ELR (cell line): Measurements from ENCODE around the gene FMN1.
A peak's percentile ranks its signal among the peaks of the same experiment; 100 is the strongest.
"Not testable (repeated sequence)": the region's sequence is repeated elsewhere in the genome, so short reads cannot be mapped to it uniquely, and the experiment has no call there.

Experiments used
- DNase-seq: peaks from one replicate; pipeline ENCODE4 v3.0.0-alpha.2; 2015; ENCODE audit warnings: low read depth

The FMN1 gene

DNA sequence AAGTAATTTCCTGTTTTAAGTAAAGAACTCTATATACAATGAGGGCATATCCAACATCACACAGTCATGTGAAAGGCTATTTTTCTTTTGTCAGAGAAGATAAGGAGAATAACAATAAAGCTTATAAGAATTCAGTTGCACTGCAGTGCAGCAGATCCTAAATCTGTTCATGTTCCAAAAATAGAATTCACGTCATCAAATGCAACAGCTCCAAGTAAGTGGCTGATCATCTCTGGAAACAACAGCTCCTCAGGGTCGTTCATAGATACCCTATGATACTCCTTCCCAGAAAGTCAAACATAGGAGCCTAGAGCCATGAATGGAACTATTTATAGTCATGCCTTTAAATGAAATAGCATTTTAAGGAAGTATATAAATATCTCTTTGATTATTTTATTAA lies 100.2 kb downstream of the FMN1 start:
- DNase-seq = no peak

DNA sequence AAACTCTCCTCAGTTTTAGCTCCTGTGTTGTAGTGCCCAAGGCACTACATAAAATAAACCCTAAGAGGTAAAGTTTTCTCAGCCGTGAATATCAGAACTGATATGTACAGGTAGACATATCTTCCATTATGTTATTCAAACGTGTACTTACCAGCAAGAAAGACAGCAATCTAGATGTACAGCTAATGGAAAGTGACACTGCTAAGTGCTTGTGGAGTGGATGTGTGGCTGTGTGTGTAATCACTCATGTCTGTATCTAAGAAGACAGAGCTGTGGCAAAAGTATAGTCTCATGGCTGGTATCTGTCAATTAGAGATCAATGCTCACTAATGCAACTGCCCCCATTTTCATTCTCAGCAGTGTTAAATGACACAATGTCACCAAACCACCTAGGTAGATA lies 101.3 kb downstream of the FMN1 start:
- no peak for DNase-seq

DNA sequence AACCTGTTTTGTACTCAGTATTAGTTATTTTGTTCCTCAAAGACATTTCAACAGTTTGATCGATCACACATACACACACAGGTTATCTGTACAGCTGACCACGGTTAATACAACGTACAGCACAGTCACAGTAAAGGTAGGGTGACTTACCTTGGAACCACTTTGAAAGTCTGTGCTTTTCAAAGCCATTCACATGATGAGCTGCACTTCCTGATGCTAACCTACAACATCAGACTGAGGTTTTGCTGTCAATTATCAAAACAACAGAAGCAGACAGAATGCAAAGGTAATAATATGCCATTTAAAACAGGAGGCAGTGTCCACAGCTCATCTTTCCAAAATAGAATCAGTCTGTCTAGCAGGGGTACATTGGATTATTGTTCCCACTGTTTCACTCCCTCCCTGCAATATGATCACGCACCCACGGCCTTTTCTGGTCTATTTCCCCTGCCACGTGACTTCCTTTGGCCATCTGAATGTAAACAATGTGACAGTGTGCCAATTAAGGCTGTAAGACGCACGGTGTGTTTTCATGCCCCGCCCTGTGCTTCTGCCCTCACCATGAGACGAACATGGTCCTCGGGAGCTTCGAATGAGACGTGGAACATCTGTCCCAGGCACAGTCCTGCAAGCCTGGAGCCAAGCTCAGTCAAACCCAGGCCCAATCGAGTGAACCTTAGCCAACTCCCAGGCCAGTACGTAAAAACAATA lies 102.4 kb downstream of the FMN1 start:
- no peak for DNase-seq

DNA sequence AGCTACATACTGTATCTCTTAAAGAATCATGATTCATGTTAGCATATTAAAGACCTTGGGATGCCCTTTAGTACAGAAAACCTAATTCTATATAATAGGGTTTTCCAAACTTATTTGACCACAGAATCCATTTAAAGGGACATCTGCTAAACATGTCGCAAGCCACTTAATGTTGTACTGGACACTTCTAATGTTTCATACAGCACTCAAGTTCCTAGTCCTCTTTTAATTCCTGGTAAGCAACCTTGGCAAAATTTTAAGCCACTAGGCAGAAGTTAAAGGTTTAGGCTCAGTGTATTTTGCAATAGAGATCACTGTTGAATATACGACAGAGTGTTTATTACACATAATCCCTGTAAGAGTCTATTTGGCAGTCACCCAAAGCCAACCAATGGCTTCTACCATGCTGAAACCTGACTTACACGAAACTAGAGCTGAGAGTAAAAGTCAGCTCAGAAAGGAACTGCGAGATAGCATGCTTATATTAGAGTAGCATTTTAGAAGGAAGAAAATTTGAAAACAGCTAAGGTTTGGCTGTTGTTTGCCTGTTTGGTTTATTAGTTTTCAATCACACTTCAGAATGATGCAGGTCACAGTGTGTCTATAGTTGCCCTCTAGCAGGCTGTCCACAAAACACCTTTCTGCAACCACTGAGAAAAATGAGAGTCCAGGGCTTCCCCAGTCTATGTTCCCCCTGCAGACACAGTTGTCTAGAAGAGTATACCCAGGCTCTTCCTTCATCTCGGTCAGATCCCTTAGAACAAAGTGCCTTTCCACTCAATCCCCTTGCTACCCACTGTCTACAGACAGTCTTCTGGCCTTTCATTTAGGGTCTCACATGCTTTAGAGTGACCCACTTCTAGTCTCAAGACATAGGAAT lies 104.4 kb downstream of the FMN1 start:
- peak; percentile 72 for DNase-seq

DNA sequence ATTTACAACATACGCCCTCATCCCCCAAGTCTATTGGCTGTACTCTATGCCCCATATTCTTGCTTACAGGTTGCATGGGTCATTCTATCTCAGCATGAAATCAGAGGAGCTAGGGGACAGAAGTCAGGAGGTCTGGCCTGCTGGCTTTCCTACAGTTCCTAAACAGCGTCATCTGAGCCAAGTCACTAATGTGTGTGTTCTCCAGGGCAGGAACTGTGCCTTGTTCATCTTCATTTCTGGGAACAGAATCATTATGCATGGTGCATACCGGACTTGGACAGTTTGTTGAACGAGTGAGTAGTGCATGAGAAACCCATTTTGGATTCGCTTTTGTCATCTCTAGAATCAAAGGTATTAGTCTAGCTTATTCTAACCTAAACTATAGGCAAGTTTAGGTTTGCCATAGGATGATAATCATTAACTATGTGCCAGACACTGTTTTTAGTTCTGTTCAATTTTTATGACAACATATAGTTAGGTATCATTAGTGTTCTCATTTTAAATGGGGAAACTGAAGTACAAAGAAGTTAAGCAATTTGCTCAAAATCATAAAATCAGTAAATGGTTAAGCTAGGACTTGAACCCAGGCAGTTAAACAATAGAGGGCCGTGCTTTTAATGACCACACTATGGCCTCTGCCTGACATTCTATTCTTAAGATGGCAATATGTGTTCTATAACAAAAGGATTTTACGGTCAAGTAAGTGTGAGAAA lies 105.2 kb downstream of the FMN1 start:
- no peak for DNase-seq

DNA sequence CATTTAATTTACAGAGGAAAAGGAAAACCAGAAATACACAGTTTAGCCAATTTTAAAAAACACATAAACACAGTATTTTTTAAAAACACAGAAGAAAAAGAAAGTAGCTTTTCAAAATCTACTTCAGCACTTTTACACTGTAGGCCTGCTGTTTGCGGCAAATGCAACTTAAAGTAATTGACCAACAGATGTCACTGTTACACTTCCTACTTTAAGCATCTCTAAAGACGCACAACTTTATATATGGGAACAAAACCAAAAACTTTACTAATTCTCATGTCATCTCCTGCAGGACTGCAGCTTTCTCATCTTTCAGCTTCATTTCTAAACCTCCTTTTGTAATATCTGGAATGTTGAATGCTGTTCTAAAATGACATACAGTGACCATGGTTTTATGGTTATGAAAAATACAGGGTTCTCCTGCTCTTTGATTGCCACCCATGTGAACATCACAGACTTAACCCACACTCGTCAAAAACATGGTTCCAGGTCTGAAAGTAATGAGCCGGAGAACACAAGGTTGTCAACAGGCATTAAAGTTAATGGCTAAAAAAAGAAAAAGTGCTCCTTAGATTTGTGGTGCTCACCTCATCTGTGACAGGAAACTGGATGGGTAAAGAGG lies 107.9 kb downstream of the FMN1 start:
- DNase-seq = peak; percentile 79

DNA sequence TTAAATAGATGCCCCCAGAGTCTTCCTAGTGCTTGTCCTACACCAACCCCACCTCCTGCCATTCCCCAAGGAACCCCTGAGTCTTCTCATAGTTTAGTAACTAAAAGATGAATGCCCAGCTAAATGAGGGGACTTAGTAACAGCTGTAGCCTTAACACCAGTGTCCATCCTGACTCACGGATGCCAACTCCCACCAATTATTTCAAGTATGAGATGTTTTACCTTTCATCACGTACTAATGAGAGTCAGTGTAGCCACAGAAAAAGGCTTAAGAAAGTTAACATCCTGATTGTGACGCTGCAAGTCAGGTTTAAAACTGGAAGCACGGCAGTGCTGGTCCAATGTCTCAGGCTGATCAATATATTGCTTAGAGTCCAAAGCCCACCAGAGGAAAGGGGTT lies 109.9 kb downstream of the FMN1 start:
- DNase-seq = no peak

DNA sequence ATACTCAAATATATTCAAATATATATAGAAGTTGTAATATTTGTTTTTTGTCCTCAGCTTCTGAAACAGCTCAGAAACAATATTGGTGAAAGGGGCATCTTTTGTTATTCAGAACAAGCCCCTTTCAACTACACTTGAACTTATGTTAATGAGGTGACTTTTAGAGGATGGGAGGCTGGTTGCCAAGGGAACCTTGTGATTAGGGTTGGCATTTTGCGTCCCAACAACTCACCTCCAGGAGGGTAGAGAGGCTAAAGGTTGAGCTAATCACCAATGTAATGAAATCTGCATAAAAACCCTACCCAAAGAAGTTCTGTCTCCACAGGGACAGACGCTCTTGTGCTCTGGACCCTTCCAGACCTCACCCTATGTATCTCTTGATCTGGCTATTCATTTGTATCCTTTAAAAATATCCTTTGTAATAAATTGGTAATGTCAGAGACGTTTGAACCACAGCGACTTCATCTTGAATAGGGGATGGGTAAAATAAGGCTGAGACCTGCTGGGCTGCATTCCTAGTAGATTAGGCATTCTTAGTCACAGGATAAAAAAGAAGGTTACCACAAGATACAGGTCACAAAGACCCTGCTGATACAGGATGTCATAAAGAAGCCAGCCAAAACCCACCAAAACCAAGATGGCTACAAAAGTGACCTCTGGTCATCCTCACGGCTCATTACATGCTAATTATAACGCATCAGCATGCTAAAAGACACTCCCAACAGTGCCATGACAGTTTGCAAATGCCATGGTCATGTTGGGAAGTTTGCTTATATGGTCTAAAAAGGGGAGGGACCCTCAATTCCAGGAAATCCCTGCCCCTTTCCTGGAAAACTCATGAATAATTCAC lies 111.1 kb downstream of the FMN1 start:
- peak; percentile 69 for DNase-seq

DNA sequence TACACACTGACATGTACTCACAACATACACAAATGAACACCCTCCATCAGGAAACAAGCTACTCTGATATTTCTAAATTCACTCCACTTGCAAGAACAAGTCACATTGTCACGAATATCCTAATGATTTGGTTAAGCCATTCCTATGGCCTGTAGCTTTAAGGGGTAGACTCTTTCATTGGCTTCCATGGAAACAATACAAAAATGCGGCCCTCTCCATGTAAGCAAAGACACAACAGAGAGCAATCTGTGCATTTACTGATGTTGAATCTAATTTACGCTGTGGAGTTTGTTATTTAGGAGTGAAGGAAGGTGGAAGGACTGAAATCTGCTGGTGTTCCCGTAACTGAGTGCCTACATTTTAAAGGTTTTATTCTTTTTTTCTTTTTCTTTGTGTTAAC lies 114.5 kb downstream of the FMN1 start:
- DNase-seq = no peak

DNA sequence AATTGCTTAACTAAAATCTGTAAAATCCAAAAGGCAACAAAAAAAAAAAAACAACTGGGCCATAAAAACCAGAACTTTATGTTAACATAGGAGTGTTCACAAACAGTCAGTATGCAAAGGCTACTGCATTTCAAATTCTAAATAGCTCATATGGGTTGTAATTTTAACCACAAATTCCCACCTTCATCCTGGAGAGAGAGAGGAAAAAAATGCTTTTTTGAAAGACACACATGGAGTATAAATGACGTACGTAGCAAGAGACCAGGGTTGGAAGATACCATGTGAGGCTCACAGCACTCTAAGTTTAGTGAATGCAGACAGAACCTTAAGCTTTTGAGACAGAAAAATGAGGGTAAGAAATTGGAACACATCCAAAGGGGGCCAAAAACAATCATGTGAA lies 115.9 kb downstream of the FMN1 start:
- DNase-seq = no peak

DNA sequence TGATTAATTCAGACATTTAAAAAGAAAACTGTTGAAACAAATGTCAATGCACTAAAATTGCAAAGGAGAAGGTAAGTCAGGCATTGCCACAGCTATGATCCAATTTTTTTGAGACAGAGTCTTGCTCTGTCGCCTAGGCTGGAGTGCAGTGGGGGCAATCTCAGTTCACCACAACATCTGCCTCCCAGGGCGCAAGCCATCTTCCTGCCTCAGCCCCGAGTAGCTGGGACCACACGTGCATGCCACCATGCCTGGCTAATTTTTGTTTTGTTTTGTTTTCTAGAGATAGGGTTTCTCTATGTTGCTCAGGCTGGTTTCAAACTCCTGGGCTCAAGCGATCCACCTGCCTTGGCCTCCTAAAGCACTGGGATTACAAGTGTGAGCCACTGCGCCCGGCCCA lies 117.6 kb downstream of the FMN1 start:
- no peak for DNase-seq

DNA sequence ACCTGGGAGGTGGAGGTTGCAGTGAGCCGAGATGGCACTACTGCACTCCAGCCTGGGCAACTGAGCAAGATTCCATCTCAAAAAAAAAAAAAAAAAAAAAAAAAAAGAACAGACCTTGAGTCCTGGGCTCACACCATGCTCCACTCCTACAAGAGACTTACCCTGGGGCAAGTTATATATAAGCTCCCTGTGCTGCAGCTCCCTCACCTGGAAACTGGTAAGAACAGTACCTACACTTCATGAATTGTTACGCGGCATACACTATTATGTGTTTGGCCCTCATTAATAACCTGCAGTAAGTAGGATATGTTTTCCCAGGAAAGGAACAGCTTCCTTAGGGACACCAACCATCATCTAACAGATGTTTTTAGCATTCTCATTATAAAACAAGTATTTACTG lies 119.6 kb downstream of the FMN1 start:
- DNase-seq = peak; percentile 22

DNA sequence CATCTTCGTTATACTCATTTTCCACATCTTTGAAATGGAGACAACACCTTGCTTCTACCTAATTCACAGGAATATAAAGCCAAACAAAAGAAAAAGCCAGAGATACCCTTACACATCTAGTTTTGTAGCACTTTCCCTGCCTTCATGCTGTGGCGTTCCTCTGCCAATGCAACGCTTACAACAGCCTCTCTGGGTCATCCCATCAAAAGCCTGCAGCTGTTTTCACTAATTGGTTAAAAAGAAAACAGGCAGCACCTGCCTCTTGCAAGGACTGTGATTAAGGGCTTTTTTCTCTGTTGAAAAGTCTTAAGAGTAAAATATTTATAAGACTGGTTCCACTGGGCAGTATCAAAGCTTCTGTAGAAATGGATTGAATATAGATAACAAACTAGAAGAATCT lies 120.3 kb downstream of the FMN1 start:
- no peak for DNase-seq

DNA sequence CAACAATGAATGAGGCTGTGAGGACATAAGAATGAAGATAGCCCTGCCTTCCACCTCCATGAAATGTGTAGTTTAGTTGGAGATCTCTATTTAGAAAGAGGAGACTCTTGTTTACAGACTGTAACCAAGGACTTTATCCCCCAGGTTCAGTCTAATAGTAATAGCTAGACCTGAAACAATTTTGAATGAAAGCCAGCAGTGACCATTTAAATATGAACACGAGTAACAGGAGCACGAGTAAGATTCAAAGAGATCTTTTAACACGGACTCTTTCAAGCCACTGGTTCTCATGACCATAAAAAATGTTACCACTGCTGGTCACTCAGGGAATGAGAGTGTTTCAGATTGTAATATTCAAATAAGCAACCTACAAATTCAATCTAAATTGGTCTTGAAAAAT lies 123.1 kb downstream of the FMN1 start:
- no peak for DNase-seq

DNA sequence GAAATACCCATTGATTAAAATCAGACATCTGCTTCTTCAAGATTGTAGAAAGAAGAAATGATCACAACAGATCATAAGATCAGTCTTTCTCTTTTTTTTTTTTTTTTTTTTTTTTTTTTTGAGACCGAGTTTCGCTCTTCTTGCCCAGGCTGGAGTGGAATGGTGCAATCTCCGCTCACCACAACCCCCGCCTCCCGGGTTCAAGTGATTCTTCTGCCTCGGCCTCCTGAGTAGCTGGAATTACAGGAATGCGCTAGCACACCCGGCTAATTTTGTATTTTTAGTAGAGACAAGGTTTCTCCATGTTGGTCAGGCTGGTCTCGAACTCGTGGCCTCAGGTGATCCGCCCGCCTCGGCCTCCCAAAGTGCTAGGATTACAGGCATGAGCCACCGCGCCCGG lies 124.6 kb downstream of the FMN1 start:
- DNase-seq = not testable (repeated sequence)

DNA sequence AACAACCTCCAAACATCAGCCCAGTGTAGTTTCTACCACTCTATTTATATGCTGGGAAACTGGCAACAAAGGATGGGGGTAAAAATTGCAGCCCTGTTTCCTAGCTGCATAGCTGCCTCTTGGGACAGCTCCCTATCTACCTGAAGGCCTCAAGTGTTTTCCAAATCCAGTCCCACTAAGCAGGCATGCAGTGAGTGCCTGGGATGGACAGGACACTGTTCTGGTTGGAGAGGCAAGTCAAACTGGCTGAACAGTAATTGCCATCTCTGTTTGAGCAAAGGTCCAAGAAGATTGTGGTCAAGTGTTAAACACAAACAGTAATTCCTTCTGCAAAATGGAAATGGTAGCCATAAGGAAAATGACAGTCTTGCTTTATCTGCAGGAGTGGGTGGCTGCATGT lies 125.4 kb downstream of the FMN1 start:
- no peak for DNase-seq

DNA sequence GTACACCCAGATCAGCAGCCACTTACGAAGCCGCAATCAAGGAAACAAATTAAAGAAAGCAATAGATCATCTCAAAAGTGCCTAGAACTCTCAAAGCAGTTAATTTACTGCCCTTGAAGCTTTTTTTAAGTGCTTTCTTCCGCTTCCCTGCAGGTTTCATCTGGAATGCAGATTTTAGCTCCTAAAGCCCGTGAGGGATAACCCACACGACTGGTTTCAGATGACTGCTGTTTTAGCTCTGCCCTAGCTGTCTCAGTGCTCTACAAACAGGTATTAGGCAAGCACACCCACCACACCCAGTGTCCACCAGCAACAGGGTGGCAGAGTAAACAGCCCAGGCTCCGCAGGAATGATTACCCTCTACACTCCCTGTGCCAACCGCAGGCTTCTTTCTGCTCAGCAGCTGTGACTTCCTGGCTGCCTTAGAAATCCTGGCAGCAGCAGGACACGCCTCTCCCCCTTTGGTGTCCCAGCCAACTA lies 126.0 kb downstream of the FMN1 start:
- DNase-seq = peak; percentile 35

DNA sequence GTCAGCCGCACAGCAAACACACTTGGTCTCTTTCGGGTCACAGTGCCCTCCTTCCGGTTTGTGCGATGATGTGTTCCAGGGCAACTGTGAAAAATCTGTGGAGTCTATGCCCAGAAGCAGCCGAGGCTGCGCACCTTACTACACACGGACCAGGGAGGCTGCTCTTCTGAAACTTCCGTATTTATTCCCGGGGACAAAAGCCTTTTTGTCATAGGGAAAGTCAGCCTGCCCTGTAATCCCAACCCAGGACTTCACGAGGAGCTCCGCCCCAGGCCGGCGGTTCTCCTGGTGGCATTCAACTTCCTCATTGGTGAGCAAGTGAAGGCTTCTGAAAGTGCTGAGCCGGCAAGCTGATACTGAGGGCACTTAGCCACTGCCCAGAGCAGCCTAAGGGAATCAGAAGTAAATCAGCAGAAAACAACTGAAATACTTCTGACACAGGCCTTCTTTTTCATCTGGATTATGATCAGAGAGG lies 126.5 kb downstream of the FMN1 start:
- DNase-seq = peak; percentile 77

DNA sequence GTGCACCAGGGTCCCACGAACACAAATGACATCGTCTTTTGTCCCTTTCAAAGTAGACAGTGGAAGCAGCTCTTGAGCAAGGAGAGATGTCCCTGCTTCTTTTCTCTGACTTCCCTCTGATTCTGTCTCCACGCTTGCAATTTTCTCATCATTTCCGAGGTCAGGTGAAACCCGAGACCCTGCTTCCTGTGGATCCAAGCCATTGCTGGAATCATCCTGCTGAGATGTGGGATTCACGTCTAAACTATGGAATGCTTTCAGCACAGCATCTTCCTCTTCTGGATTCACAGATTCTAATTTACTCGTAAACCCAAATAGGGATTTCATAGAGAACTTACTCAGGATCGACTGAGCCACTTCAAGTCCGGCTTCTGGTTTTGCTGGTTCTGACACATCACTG lies 127.1 kb downstream of the FMN1 start:
- DNase-seq = peak; percentile 81

DNA sequence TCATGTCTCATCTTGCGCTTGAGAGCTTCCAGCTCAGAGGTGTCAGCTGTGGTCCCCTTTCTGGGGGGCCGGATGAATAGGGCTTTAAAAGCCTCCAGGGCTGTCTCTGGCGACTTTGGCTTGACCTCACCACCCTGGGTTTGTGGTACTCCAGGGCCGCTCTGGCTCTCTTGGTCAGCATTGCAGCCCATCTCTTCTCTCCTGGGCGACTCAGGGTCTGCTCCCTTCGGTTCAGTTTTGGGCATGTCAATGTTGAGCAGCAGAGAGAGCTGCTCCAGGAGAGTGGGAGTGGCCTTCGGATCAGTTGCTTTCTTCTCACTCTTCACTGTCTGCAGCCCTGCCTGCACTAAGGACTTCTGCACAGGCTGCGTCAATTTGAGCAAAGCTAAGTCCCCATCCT lies 127.9 kb downstream of the FMN1 start:
- DNase-seq = no peak

DNA sequence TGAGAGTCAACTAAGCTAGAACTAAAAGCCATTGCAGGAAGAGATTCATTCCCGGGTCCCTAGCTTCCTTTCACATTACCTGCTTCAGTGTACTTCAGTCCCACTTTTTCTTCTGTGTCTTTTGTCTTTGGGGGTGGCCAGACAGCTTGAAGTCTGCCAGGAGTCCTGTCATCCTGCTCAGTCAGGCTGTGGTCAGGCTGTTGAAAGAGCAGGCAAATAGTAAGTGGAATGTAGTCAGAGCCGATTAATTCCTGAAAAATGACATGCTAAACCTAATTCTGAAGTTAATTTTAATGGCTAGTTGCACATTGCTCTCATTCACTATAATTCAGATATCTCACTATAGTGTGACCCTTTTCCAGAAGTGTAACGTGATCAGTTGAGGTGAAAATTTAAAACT lies 129.6 kb downstream of the FMN1 start:
- peak; percentile 68 for DNase-seq
